ENCODE measurements around the gene PTGFRN.

PTGFRN gene

DNA sequence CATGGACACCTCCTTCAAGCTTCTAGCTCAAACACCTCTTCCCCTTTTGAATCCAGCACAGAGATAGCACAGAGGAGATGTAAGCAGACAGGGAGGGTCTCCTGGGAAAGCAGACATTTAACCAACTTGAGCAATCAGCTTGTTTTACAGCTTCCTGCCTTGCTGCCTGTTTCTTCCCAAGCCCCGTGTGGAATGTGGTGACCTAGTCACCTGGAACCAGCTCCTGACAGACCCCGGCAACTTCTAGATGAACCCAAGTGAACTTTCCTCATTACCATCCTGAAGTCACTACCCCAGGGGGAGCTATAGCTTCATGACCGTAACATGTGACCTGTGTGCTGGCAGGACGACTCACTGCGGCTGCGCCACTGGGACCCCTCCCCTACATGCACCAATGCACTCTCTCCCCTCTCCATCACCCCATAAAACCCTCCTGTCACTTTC is 126.3 kb downstream of the PTGFRN start:
- H3K4me2 ChIP-seq (ENCODE audit: low read depth, low read length, poor library complexity, severe bottlenecking): no peak overlapping the region
- H3K9me2 ChIP-seq (replicated peaks; ENCODE audit: insufficient read depth, low read length): no peaks in the 10 kb centered on the region
- no peaks in the 10 kb centered on the region for H3K27me3 ChIP-seq (ENCODE audit: low read length)
- H2AFZ ChIP-seq (ENCODE audit: low read depth, low read length, severe bottlenecking): no peak overlapping the region
- H3K9me3 ChIP-seq (ENCODE audit: insufficient read depth, low read length): no peaks in the 10 kb centered on the region
- H3K9ac ChIP-seq (ENCODE audit: low read length): no peak overlapping the region
- no peak overlapping the region for H3K4me3 ChIP-seq (ENCODE audit: insufficient read depth, low read length, poor library complexity, severe bottlenecking)
- TF ChIP-seq CTCF (IDR thresholded peaks at IDR 0.05; ENCODE audit: insufficient read depth, low read length, poor library complexity, severe bottlenecking): no peak
- TF ChIP-seq EZH2phosphoT487 (conservative IDR thresholded peaks at IDR 0.05; ENCODE audit: low read length): no peak
- H3F3A ChIP-seq (ENCODE audit: insufficient read depth): no peaks in the 10 kb centered on the region
- no peaks in the 10 kb centered on the region for H3K36me3 ChIP-seq (ENCODE audit: low read length)
- H3K27ac ChIP-seq (ENCODE audit: low read depth, low read length): no peak overlapping the region
- no peaks in the 10 kb centered on the region for H3K79me2 ChIP-seq (ENCODE audit: insufficient read depth, low read length)
- H4K20me1 ChIP-seq (ENCODE audit: low read depth, low read length): no peaks in the 10 kb centered on the region

DNA sequence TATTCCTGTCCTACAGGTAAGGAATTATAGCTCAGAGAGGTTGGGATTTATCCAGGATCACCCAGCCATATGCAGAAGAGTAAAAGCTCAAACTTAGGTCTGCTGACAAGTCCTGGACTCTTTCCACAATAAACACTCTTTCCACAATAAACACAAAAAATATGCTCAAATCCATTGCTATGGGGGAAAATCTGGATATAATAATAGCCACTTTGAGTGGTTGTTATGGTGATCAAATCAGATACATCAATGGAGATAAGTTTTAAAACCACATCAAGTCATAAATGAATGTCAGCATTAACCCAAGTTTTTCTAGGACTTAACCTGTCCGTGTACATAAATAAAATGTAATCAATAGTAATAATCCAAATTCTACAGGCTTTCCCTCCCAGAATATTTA is 128.1 kb downstream of the PTGFRN start:
- H3K79me2 ChIP-seq (ENCODE audit: insufficient read depth, low read length): no peaks in the 10 kb centered on the region
- H3K9me3 ChIP-seq (ENCODE audit: insufficient read depth, low read length): no peaks in the 10 kb centered on the region
- no peak overlapping the region for H3K4me3 ChIP-seq (ENCODE audit: insufficient read depth, low read length, poor library complexity, severe bottlenecking)
- no peaks in the 10 kb centered on the region for H3K27me3 ChIP-seq (ENCODE audit: low read length)
- H2AFZ ChIP-seq (ENCODE audit: low read depth, low read length, severe bottlenecking): no peak overlapping the region
- H3K9ac ChIP-seq (ENCODE audit: low read length): no peak overlapping the region
- no peak overlapping the region for H3K4me2 ChIP-seq (ENCODE audit: low read depth, low read length, poor library complexity, severe bottlenecking)
- no peaks in the 10 kb centered on the region for H3K9me2 ChIP-seq (replicated peaks; ENCODE audit: insufficient read depth, low read length)
- TF ChIP-seq EZH2phosphoT487 (conservative IDR thresholded peaks at IDR 0.05; ENCODE audit: low read length) (no peak), CTCF (IDR thresholded peaks at IDR 0.05; ENCODE audit: insufficient read depth, low read length, poor library complexity, severe bottlenecking) (no peak)
- H3K36me3 ChIP-seq (ENCODE audit: low read length): 0 out of 2 replicates have a peak, but pooled peaks cover 1% of the 10 kb centered on the region
- H4K20me1 ChIP-seq (ENCODE audit: low read depth, low read length): no peaks in the 10 kb centered on the region
- no peak overlapping the region for H3K27ac ChIP-seq (ENCODE audit: low read depth, low read length)
- no peaks in the 10 kb centered on the region for H3F3A ChIP-seq (ENCODE audit: insufficient read depth)

DNA sequence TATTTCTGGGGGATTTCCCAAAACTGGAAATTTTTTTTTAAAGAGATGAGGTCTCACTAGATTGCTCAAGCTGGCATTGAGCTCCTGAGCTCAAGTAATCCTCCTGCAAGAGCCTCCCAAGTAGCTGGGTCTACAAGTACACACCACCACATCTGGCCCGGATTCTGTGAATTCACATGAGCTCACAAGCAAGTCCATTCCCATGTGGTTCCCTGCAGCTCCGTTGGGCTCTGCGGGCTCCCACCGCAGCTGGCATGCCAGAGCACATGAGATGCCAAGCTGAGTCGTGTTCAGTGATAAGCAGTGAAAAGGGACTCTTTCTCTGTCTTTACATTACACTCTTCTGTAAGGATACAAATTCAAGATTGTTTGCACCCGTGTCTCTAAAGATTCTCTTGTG is 128.5 kb downstream of the PTGFRN start:
- TF ChIP-seq EZH2phosphoT487 (conservative IDR thresholded peaks at IDR 0.05; ENCODE audit: low read length) (no peak), CTCF (IDR thresholded peaks at IDR 0.05; ENCODE audit: insufficient read depth, low read length, poor library complexity, severe bottlenecking) (no peak)
- Histone ChIP-seq H3K36me3 (ENCODE audit: low read length) (0 out of 2 replicates have a peak, but pooled peaks cover 4% of the 10 kb centered on the region), H3K9ac (ENCODE audit: low read length) (no peak overlapping the region), H3K9me2 (replicated peaks; ENCODE audit: insufficient read depth, low read length) (no peaks in the 10 kb centered on the region), H3K27ac (ENCODE audit: low read depth, low read length) (no peak overlapping the region), H4K20me1 (ENCODE audit: low read depth, low read length) (no peaks in the 10 kb centered on the region), H3K4me2 (ENCODE audit: low read depth, low read length, poor library complexity, severe bottlenecking) (no peak overlapping the region), H3K9me3 (ENCODE audit: insufficient read depth, low read length) (no peaks in the 10 kb centered on the region), H3K4me3 (ENCODE audit: insufficient read depth, low read length, poor library complexity, severe bottlenecking) (no peak overlapping the region), H3K27me3 (ENCODE audit: low read length) (no peaks in the 10 kb centered on the region), H3K79me2 (ENCODE audit: insufficient read depth, low read length) (no peaks in the 10 kb centered on the region), H3F3A (ENCODE audit: insufficient read depth) (no peaks in the 10 kb centered on the region), H2AFZ (ENCODE audit: low read depth, low read length, severe bottlenecking) (no peak overlapping the region)
